Ramos (cell line): ENCODE results near the gene HTR3C.
"Not testable (repeated sequence)": the region's sequence is repeated elsewhere in the genome, so short reads cannot be mapped to it uniquely, and the experiment has no call there.

ENCODE experiments used
- in situ Hi-C: fragments of 300-500 bp; cut with MboI; formaldehyde crosslinking; loops from one replicate; pipeline ENCODE4 v1.14.3; 2022; ENCODE audit warnings: low sequenced_read_pairs; ENCODE audit not compliant: unreplicated experiment

HTR3C gene

GRCh38 chr3:184029443-184029842 lies 23.4 kb upstream of the HTR3C start:
- in situ Hi-C loops: no loop called here

- in situ Hi-C loops: no loop called here
These were observed 22.3 kb upstream of the HTR3C start for GRCh38 chr3:184030536-184030935.

- in situ Hi-C loops: no loop called here
These were observed 21.6 kb upstream of the HTR3C start, which contains the start of gene HTR3D for GRCh38 chr3:184031187-184031792. HTR3D (plus strand) TSS chr3:184031742; CDS start chr3:184031742, 0 bp downstream.

- in situ Hi-C loops: no loop called here
These were observed 15.0 kb upstream of the HTR3C start for GRCh38 chr3:184037816-184038215.

- in situ Hi-C loops: not testable (repeated sequence)
These were observed 14.5 kb upstream of the HTR3C start for GRCh38 chr3:184038307-184038706.

- in situ Hi-C loops: no loop called here
These were observed 13.4 kb upstream of the HTR3C start for GRCh38 chr3:184039414-184039813.

- in situ Hi-C loops: no loop called here
These were observed 12.8 kb upstream of the HTR3C start for GRCh38 chr3:184040010-184040409.

- in situ Hi-C loops: no loop called here
These were observed 10.2 kb upstream of the HTR3C start for GRCh38 chr3:184042617-184043016.

GRCh38 chr3:184045995-184046394 lies 6.9 kb upstream of the HTR3C start:
- in situ Hi-C loops: no loop called here

- in situ Hi-C loops: no loop called here
These were observed 2.5 kb upstream of the HTR3C start for GRCh38 chr3:184050217-184050847.

- in situ Hi-C loops: no loop called here
These were observed 5.2 kb downstream of the HTR3C start for GRCh38 chr3:184058029-184058428.

GRCh38 chr3:184059424-184059823 lies 6.6 kb downstream of the HTR3C start:
- in situ Hi-C loops: no loop called here

GRCh38 chr3:184062637-184063036 lies 9.8 kb downstream of the HTR3C start:
- in situ Hi-C loops: no loop called here

GRCh38 chr3:184066211-184066610 lies 13.4 kb downstream of the HTR3C start:
- in situ Hi-C loops: no loop called here

- in situ Hi-C loops: no loop called here
These were observed 14.8 kb downstream of the HTR3C start for GRCh38 chr3:184067573-184068055.

- in situ Hi-C loops: no loop called here
These were observed 15.5 kb downstream of the HTR3C start for GRCh38 chr3:184068344-184068743.

- in situ Hi-C loops: not testable (repeated sequence)
These were observed 18.3 kb downstream of the HTR3C start for GRCh38 chr3:184071142-184071541.

- in situ Hi-C loops: no loop called here
These were observed 20.8 kb downstream of the HTR3C start for GRCh38 chr3:184073621-184074020.

- in situ Hi-C loops: no loop called here
These were observed 23.1 kb downstream of the HTR3C start for GRCh38 chr3:184075901-184076300.

- in situ Hi-C loops: no loop called here
These were observed 25.0 kb downstream of the HTR3C start for GRCh38 chr3:184077881-184078280.

GRCh38 chr3:184078851-184079250 lies 26.0 kb downstream of the HTR3C start:
- in situ Hi-C loops: no loop called here
